HG02981 (cell line): Measurements from ENCODE around the gene ROM1.
A peak's percentile ranks its signal among the peaks of the same experiment; 100 is the strongest.
"Not testable (repeated sequence)": the region's sequence is repeated elsewhere in the genome, so short reads cannot be mapped to it uniquely, and the experiment has no call there.

Experiments
- ATAC-seq: cut with Tn5 transposase; IDR thresholded peaks from one replicate; pipeline ENCODE4 v1.9.1; 2021; ENCODE audit warnings: mild to moderate bottlenecking, moderate library complexity; ENCODE audit not compliant: unreplicated experiment

The ROM1 gene

GRCh38 chr11:62607714-62608113 is 5.3 kb upstream of the ROM1 start:
- no peak for ATAC-seq

- no peak for ATAC-seq
Measured at GRCh38 chr11:62608776-62609175, 4.3 kb upstream of the ROM1 start.

GRCh38 chr11:62610403-62610802 is 2.7 kb upstream of the ROM1 start:
- ATAC-seq = no peak

- no peak for ATAC-seq
Measured at GRCh38 chr11:62610814-62611704, 2.0 kb upstream of the ROM1 start.

GRCh38 chr11:62611705-62612365 is 1.2 kb upstream of the ROM1 start:
- ATAC-seq = peak; percentile 15

- ATAC-seq = no peak
Measured at GRCh38 chr11:62613291-62613778, 278 bp downstream of the ROM1 start.

- no peak for ATAC-seq
Measured at GRCh38 chr11:62614275-62614674, 1.2 kb downstream of the ROM1 start.

GRCh38 chr11:62615521-62615920 is 2.5 kb downstream of the ROM1 start:
- no peak for ATAC-seq

GRCh38 chr11:62616957-62617356 is 3.9 kb downstream of the ROM1 start:
- not testable (repeated sequence) for ATAC-seq

GRCh38 chr11:62621027-62621566 is 8.0 kb downstream of the ROM1 start:
- ATAC-seq = no peak

GRCh38 chr11:62621567-62622470 is 8.8 kb downstream of the ROM1 start, which contains the start of gene B3GAT3:
Gene B3GAT3, minus strand, starts transcription at chr11:62621986. Its CDS starts 39 bp downstream, at chr11:62621947.
- ATAC-seq = peak; percentile 92

GRCh38 chr11:62622476-62623089 is 9.5 kb downstream of the ROM1 start:
- no peak for ATAC-seq

GRCh38 chr11:62627713-62628112 is 14.7 kb downstream of the ROM1 start:
- ATAC-seq = no peak

- no peak for ATAC-seq
Measured at GRCh38 chr11:62632492-62632891, 19.4 kb downstream of the ROM1 start.

- no peak for ATAC-seq
Measured at GRCh38 chr11:62644220-62644619, 31.2 kb downstream of the ROM1 start.

- no peak for ATAC-seq
Measured at GRCh38 chr11:62645671-62645945, 32.6 kb downstream of the ROM1 start.

- peak; percentile 95 for ATAC-seq
Measured at GRCh38 chr11:62645946-62646824, 33.1 kb downstream of the ROM1 start, which contains the start of gene GANAB. Gene GANAB, minus strand, starts transcription at chr11:62646613. Its CDS starts 14 bp downstream, at chr11:62646599.

GRCh38 chr11:62646825-62647608 is 34.0 kb downstream of the ROM1 start:
- no peak for ATAC-seq

GRCh38 chr11:62647609-62648005 is 34.5 kb downstream of the ROM1 start:
- ATAC-seq = no peak
